Left ventricle myocardium superior (tissue), 1 donor: Measurements from ENCODE around the gene DHX15. TPM values are rescaled to one million over a fixed set of nuclear protein-coding genes. Genes with fewer than 3 reads are reported as not detected.
"Not testable (repeated sequence)": the region's sequence is repeated elsewhere in the genome, so short reads cannot be mapped to it uniquely, and the experiment has no call there.

Experiments used
- ATAC-seq: fragments of 200-7000 bp; cut with Tn5 transposase; one replicate; pipeline ENCODE4 v1.9.1; 2020; ENCODE audit warnings: mild to moderate bottlenecking, moderate library complexity
- DNase-seq: peaks from one replicate; pipeline ENCODE4 v3.0.0-alpha.2; 2020
- intact Hi-C: fragments of 100-400 bp; cut with micrococcal nuclease; formaldehyde crosslinking; loops from one replicate; pipeline ENCODE4 v1.11.0; 2022
- microRNA-seq: library from miRNA; unstranded; fragments of <30 nt; microRNA quantifications from one replicate; pipeline ENCODE4 v1.2.0, GENCODE V29; 2020; ENCODE audit warnings: borderline number of aligned reads
- total RNA-seq: library from RNA; stranded (reverse); fragmentation: NEBNext Ultra II Directional; extraction: Animal tissue kit (Norgen Biotek cat#: 25700); gene quantifications from one replicate; pipeline ENCODE4 v1.2.1, GENCODE V29; 2021
- donor health status: DM: no; HTN: yes; CAD: no; lungs with severe emphysema.

The DHX15 gene
- total RNA-seq, 1 donor from 2014 or later, result 53.0 TPM

DNA sequence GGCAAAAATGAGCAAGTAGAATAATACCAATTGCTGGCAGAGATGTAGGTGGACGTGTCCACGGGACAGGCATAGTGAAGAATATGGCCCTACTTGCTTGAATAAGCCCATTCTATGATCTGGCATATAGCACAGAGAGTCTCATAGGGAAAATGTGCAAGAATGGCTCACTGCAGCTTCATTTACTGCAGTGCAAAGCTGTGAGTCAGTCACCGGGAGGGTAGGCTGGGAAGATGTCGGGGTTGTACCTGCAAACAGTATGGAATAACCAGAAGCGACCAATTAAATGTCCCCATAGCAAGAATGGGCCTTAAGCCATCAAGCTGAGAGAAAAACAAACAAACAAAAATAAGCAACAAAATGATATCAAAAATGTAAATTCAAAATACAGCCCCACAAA, 74.3 kb downstream of the DHX15 start:
- DNase-seq (no peak), ATAC-seq (no peak)
- intact Hi-C loops, result no loop called here

GRCh38 chr4:24508541-24508940, 75.8 kb downstream of the DHX15 start:
- DNase-seq (no peak), ATAC-seq (no peak)
- intact Hi-C loops, result no loop called here

GRCh38 chr4:24507439-24507838, 76.9 kb downstream of the DHX15 start:
- intact Hi-C loops, result no loop called here
- DNase-seq, result no peak
- ATAC-seq, result no peak

GRCh38 chr4:24503090-24503489, 81.3 kb downstream of the DHX15 start:
- DNase-seq, ATAC-seq, intact Hi-C loops: not testable (repeated sequence)

DNA sequence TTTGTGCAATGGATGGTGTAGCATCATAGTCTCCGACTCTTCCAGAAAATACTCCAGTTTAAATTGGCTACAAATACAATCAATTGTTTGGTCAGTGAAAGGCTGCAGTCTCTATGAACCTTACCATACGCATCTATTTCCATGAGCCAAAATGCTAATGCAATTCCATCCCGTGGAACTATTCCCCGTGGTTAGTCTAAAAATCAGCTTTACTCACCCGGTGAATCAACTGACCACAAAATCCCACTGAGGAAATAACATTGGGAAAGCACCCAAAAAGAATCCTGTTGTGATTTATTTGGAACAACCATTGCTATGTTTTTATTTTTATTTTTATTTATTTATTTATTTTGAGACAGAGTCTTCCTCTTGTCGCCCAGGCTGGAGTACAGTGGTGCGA, 87.1 kb downstream of the DHX15 start:
- no peak for DNase-seq
- ATAC-seq, result no peak
- intact Hi-C loops, result no loop called here

DNA sequence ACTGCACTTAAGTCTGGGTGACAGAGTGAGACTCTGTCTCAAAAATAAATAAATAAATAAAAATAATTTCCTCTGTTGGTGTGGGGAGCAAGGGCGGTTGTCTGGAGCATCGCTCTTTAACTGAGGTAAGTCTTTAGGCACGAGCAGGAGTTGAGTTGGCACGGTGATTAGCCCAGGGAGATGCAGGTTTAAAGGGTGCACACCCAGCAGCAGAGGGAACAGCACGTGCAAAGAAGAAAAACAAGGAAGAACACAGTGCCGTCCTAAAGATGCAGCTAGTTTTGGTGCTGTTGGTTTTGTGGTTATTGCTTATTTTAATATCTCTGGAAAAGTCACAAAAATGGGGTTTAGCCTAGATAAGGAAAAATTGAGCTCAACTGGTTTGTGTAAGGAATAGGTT, 87.8 kb downstream of the DHX15 start:
- ATAC-seq, result no peak
- DNase-seq, result no peak
- intact Hi-C loops, result no loop called here

- intact Hi-C loops, result no loop called here
- ATAC-seq (no peak), DNase-seq (no peak)
Observed at GRCh38 chr4:24495388-24495787, 89.0 kb downstream of the DHX15 start.

DNA sequence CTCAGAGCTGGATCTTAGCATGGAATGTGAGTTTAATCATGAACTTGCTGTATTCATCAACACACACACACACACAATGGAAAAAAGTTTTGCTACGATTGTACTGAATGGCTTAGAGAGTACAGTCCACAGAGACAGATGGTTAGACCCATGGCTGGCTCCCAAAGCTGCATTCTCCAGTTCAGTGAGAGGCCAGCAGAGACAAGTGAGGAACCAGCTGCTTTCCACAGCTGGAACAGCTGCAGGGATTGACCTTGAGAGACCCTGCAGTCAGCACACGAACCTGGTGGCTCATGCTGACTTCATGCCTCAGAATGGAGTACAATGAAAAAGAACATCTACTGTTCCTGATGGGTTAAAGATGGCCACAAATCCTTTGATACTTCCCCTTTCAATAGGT, 94.5 kb downstream of the DHX15 start:
- intact Hi-C loops, result no loop called here
- peak; percentile 62 for DNase-seq
- peak; percentile 97 for ATAC-seq

- intact Hi-C loops, result no loop called here
- peak; percentile 84 for ATAC-seq
- DNase-seq, result peak; percentile 87
Observed at GRCh38 chr4:24488399-24489164, 95.8 kb downstream of the DHX15 start.

DNA sequence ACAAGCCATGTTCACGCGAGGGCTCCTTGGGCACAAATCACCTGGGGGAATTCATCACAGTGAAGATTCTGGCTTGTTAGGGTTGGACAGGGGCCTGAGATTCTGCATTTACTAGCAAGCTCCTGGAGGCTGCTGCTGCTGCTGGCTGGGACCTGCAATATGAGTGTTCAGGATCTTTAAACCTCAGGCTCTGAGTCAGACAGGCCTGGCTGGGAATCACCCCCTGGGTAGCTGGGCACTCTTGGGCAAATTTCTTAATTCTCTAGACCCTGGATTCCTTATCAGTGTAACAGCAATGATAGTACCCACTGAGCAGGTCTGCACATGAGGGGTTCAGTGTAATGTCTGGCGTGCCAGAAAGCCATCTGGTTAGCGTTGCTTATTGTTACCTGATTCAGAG, 101.5 kb downstream of the DHX15 start:
- intact Hi-C loops, result no loop called here
- ATAC-seq (no peak), DNase-seq (no peak)

DNA sequence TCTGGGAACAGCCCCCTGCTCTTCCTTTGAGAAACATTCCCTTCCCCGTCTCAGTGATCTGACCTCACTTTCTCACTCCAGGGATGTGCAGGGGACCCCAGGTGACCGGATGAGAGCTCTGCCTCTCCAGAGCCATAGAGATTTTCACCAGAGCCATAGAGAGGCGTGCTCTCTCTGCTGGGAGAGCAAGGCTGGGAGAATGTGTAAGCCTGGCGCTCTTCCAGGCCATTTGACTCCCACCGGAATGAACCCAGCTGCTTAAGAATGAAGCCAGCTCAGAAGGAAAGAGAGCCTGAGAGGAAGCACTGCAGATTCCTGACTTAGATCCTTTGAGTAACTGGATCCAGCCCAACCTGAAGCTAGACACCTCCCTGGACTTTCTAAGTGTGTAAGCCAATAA, 106.4 kb downstream of the DHX15 start:
- DNase-seq, result peak; percentile 63
- intact Hi-C loops, result no loop called here
- ATAC-seq, result peak; percentile 67

Small RNA genes lying within 50 kb of the gene (microRNA-seq; reads per million reads assigned to microRNA genes)
- gene MIR573, result not detected

Other genes starting within 250 kb of the DHX15 start
- 69.8 TPM for gene SOD3, start 211.0 kb upstream of the DHX15 start, total RNA-seq